Gastroesophageal sphincter (tissue), 4 donors: Measurements from ENCODE around the gene CD14. TPM values are rescaled to one million over a fixed set of nuclear protein-coding genes. Genes with fewer than 3 reads are reported as not detected.
A peak's percentile ranks its signal among the peaks of the same experiment; 100 is the strongest.

ENCODE experiments used
- ATAC-seq: fragments of 150-250 bp; one replicate; pipeline ENCODE4 v1.9.1; 2016; ENCODE audit warnings: mild to moderate bottlenecking, moderate library complexity
- H3K27ac ChIP-seq, 4 donors: fragments of 200-600 bp; sonication (generic) in 3 of 4; 1 replicate in 3 of 4; 2 replicates in 1 of 4; pipeline ENCODE4 v1.5.1; 2016 to 2019
- H3K27me3 ChIP-seq: fragments of 200-600 bp; sonication (generic); one replicate; pipeline ENCODE4 v1.5.1; 2019
- H3K36me3 ChIP-seq, 2 donors: fragments of 200-600 bp; sonication (generic); one replicate each; pipeline ENCODE4 v1.5.1; 2019; ENCODE audit warnings: control low read depth in 1 of 2
- H3K4me1 ChIP-seq, 3 donors: fragments of 200-600 bp; sonication (generic); 1 replicate in 2 of 3; 2 replicates in 1 of 3; pipeline ENCODE4 v1.5.1; 2016 to 2019; ENCODE audit warnings: control low read depth in 2 of 3
- H3K4me3 ChIP-seq, 2 donors: fragments of 200-600 bp; sonication (generic); one replicate each; pipeline ENCODE4 v1.5.1; 2019; ENCODE audit warnings: mild to moderate bottlenecking in 1 of 2, moderate library complexity in 1 of 2
- H3K9me3 ChIP-seq, 3 donors: fragments of 200-600 bp; sonication (generic); one replicate each; pipeline ENCODE4 v1.5.1; 2017 to 2019; ENCODE audit warnings: control low read depth in 2 of 3
- CTCF ChIP-seq, 4 experiments: fragments of 200-600 bp in 2 of 4; fragments of 450-650 bp in 2 of 4; sonication (generic) in 1 of 4; IDR thresholded peaks; one replicate each; pipeline ENCODE4 v1.5.1; 2017 to 2019; ENCODE audit warnings: antibody characterized with exemption in 4 of 4, mild to moderate bottlenecking in 2 of 4, moderate library complexity in 2 of 4
- EP300 ChIP-seq: sonication (generic); formaldehyde crosslinking; IDR thresholded peaks from one replicate; pipeline ENCODE4 v1.6.1; 2017; ENCODE audit warnings: antibody characterized with exemption, mild to moderate bottlenecking
- POLR2A ChIP-seq, 2 donors: fragments of 450-650 bp; IDR thresholded peaks; one replicate each; pipeline ENCODE4 v1.6.1; 2017; ENCODE audit warnings: antibody characterized with exemption in 2 of 2, mild to moderate bottlenecking in 2 of 2, moderate library complexity in 1 of 2
- POLR2AphosphoS5 ChIP-seq: sonication (generic); formaldehyde crosslinking; IDR thresholded peaks from one replicate; pipeline ENCODE4 v1.6.1; 2017; ENCODE audit warnings: antibody characterized with exemption
- WGBS, 2 donors: methylation state at CpG; one replicate each; pipeline ENCODE4 v1.1.5; 2018; ENCODE audit warnings: low coverage in 1 of 2; 5-methylcytosine and 5-hydroxymethylcytosine counted together
- total RNA-seq, 4 donors: library from RNA; depleted of rRNA; stranded (reverse); fragments of >200 nt; gene quantifications; one replicate each; pipeline ENCODE4 v1.1.0, GENCODE V29; 2016

The CD14 gene
- total RNA-seq, 4 donors from 2014 or later, result 20.4 to 84.5 (median 37.9) TPM

- Histone ChIP-seq H3K27ac (no peak overlapping the region), H3K27me3 (peaks cover 9% of the 10 kb centered on the region), H3K4me3 (no peak overlapping the region), H3K9me3 (no peaks in the 10 kb centered on the region), H3K4me1 (no peaks in the 10 kb centered on the region), H3K36me3 (no peaks in the 10 kb centered on the region)
- TF ChIP-seq POLR2AphosphoS5 (no peak), POLR2A (IDR thresholded peaks at IDR 0.05) (no peak), EP300 (no peak), CTCF (IDR thresholded peaks at IDR 0.05) (no peak)
- 42 to 47% methylated on average over 2 of the region's 3 CpGs for WGBS, 2 donors
- no peak for ATAC-seq
These were observed 10.7 kb downstream of the CD14 start for GRCh38 chr5:140622301-140622700.

GRCh38 chr5:140611020-140611521, 21.9 kb downstream of the CD14 start:
- Histone ChIP-seq H3K4me1 (no peaks in the 10 kb centered on the region), H3K36me3 (no peaks in the 10 kb centered on the region), H3K27me3 (no peaks in the 10 kb centered on the region), H3K4me3 (no peak overlapping the region), H3K27ac (no peak overlapping the region), H3K9me3 (no peaks in the 10 kb centered on the region)
- 69 to 75% methylated on average over 2 of the region's 2 CpGs for WGBS, 2 donors
- TF ChIP-seq EP300, result no peak
- no peak for TF ChIP-seq CTCF (IDR thresholded peaks at IDR 0.05)
- TF ChIP-seq POLR2A (IDR thresholded peaks at IDR 0.05), result no peak
- no peak for TF ChIP-seq POLR2AphosphoS5
- ATAC-seq, result no peak

GRCh38 chr5:140609126-140609525, 23.8 kb downstream of the CD14 start:
- Histone ChIP-seq H3K27ac (peak overlapping the region in 3 of 4 donors; percentile 40 to 48 (median 43)), H3K4me3 (no peak overlapping the region), H3K9me3 (no peaks in the 10 kb centered on the region), H3K4me1 (no peaks in the 10 kb centered on the region), H3K27me3 (no peaks in the 10 kb centered on the region), H3K36me3 (no peaks in the 10 kb centered on the region)
- 60 to 71% methylated on average over 1 to 4 of the region's 4 CpGs for WGBS, 2 donors
- TF ChIP-seq EP300, result no peak
- TF ChIP-seq POLR2A (IDR thresholded peaks at IDR 0.05), result no peak
- peak; percentile 23 for TF ChIP-seq POLR2AphosphoS5
- no peak for TF ChIP-seq CTCF (IDR thresholded peaks at IDR 0.05)
- ATAC-seq, result peak; percentile 67

- ATAC-seq, result no peak
- TF ChIP-seq POLR2AphosphoS5 (no peak), EP300 (no peak), CTCF (IDR thresholded peaks at IDR 0.05) (no peak), POLR2A (IDR thresholded peaks at IDR 0.05) (no peak)
- Histone ChIP-seq H3K4me1 (no peaks in the 10 kb centered on the region), H3K4me3 (no peak overlapping the region), H3K9me3 (no peaks in the 10 kb centered on the region), H3K36me3 (no peaks in the 10 kb centered on the region), H3K27me3 (no peaks in the 10 kb centered on the region), H3K27ac (peak overlapping the region in 3 of 4 donors; percentile 40 to 48 (median 43))
These were observed 24.3 kb downstream of the CD14 start for GRCh38 chr5:140608722-140609121.

GRCh38 chr5:140607031-140607430, 25.9 kb downstream of the CD14 start:
- H3K4me3 ChIP-seq, result no peak overlapping the region
- 61 to 95% methylated on average over 2 of the region's 2 CpGs for WGBS, 2 donors

More at GRCh38 chr5:140607031-140607430, 25.9 kb downstream of the CD14 start:
- Histone ChIP-seq H3K27ac (no peak overlapping the region), H3K27me3 (no peaks in the 10 kb centered on the region), H3K36me3 (no peaks in the 10 kb centered on the region), H3K4me1 (no peaks in the 10 kb centered on the region), H3K9me3 (no peaks in the 10 kb centered on the region)
- no peak for ATAC-seq
- TF ChIP-seq EP300, result no peak
- no peak for TF ChIP-seq POLR2A (IDR thresholded peaks at IDR 0.05)
- no peak for TF ChIP-seq POLR2AphosphoS5
- TF ChIP-seq CTCF (IDR thresholded peaks at IDR 0.05), result no peak
